WERI-Rb-1 (cell line): ENCODE data around the gene AASDH.
"Not testable (repeated sequence)": the region's sequence is repeated elsewhere in the genome, so short reads cannot be mapped to it uniquely, and the experiment has no call there.

Experiments
- DNase-seq: peaks from one replicate; pipeline ENCODE4 v3.0.0-alpha.2; 2020
- H3K27ac ChIP-seq: fragments of 250-450 bp; sonication (Bioruptor Pico); 2 replicates; pipeline ENCODE4 v1.5.1; 2020; ENCODE audit warnings: mild to moderate bottlenecking, moderate library complexity
- H3K27me3 ChIP-seq: fragments of 250-450 bp; sonication (Bioruptor Pico); 2 replicates; pipeline ENCODE4 v1.5.1; 2021; ENCODE audit warnings: mild to moderate bottlenecking, low read depth, moderate library complexity; ENCODE audit not compliant: insufficient read depth, severe bottlenecking
- H3K36me3 ChIP-seq: fragments of 250-450 bp; sonication (Bioruptor Pico); 2 replicates; pipeline ENCODE4 v1.5.1; 2020; ENCODE audit warnings: mild to moderate bottlenecking, moderate library complexity
- H3K4me3 ChIP-seq: 2 replicates; pipeline ENCODE4 v1.5.1; 2011; ENCODE audit warnings: low read depth, mild to moderate bottlenecking, control low read depth, low read length
- H3K9me3 ChIP-seq: fragments of 250-450 bp; sonication (Bioruptor Pico); 2 replicates; pipeline ENCODE4 v1.5.1; 2021; ENCODE audit warnings: mild to moderate bottlenecking, moderate library complexity; ENCODE audit not compliant: severe bottlenecking
- TF ChIP-seq, protein P1 (sequence below): IDR thresholded peaks from 2 replicates; pipeline ENCODE4 v1.5.1; 2011; ENCODE audit warnings: low read depth, mild to moderate bottlenecking, control low read depth, inconsistent platforms, low read length

The AASDH gene

DNA sequence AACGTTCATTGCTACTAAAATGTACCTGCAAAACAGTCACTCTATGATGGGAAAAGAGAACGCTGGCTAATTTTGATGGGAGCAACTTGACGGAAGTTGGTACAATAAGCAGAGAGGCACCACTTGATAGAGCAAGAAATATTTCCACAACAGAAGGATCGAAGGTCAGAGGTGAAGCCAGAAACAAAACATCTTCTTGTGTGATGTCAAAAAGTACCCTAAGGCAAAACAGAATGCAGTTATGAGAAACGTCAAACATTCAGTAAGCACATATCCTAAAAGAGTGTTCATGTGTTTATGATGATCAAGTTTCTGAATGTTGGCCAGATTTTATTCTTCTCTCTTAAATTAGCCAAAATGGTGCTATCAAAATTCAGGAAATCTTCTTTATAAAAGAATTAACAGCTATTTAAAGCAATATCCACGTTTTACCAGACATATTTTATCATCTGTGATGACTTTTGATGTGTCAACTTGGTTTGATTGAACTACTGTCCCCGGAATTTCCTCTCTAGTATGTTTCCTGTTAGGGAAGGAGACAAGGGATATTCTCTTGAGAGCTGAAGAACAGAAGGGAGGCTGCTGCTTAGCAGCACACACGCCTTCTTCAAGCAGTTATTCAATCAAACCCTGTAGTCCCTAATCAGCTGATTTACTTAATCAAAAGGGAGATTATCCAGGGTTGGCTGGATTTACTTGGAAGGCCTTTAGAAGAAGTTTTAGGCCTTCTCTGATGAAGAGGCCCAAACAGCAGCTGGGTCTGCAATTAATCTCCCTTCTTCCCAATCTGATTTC is 15.7 kb downstream of the AASDH start:
- Histone ChIP-seq H3K4me3 (no peak overlapping the region; the same call in 1 of the 2 replicates), H3K27me3 (no peaks in the 10 kb centered on the region), H3K27ac (peak overlapping the region; percentile 66), H3K36me3 (peaks cover 12% of the 10 kb centered on the region), H3K9me3 (no peaks in the 10 kb centered on the region)
- TF ChIP-seq, protein P1, sequence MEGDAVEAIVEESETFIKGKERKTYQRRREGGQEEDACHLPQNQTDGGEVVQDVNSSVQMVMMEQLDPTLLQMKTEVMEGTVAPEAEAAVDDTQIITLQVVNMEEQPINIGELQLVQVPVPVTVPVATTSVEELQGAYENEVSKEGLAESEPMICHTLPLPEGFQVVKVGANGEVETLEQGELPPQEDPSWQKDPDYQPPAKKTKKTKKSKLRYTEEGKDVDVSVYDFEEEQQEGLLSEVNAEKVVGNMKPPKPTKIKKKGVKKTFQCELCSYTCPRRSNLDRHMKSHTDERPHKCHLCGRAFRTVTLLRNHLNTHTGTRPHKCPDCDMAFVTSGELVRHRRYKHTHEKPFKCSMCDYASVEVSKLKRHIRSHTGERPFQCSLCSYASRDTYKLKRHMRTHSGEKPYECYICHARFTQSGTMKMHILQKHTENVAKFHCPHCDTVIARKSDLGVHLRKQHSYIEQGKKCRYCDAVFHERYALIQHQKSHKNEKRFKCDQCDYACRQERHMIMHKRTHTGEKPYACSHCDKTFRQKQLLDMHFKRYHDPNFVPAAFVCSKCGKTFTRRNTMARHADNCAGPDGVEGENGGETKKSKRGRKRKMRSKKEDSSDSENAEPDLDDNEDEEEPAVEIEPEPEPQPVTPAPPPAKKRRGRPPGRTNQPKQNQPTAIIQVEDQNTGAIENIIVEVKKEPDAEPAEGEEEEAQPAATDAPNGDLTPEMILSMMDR, result no peak
- peak; percentile 71 for DNase-seq

DNA sequence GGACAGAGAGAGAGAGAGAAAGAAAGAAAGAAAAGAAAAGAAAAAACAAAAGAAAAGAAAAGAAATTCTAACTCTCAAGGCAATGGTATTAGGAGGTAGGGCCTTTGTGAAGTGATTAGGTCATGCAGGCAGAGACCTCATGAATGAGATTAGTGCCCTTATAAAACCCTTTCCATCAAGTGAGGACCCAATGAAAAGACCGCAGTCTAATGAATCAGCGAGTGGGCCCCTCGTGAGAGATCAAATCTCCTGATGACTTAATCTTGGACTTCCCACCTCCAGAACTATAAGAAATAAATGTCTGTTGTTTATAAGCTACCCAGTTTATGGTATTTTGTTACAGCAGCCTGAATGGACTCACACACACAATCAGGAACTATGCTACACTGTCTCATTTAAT is 16.9 kb downstream of the AASDH start:
- H3K4me3 ChIP-seq, result no peak overlapping the region
- TF ChIP-seq, protein P1, result no peak
- no peaks in the 10 kb centered on the region for H3K9me3 ChIP-seq
- H3K27ac ChIP-seq, result peak overlapping the region; percentile 67
- no peaks in the 10 kb centered on the region for H3K27me3 ChIP-seq
- peaks cover 12% of the 10 kb centered on the region for H3K36me3 ChIP-seq
- DNase-seq, result peak; percentile 31

DNA sequence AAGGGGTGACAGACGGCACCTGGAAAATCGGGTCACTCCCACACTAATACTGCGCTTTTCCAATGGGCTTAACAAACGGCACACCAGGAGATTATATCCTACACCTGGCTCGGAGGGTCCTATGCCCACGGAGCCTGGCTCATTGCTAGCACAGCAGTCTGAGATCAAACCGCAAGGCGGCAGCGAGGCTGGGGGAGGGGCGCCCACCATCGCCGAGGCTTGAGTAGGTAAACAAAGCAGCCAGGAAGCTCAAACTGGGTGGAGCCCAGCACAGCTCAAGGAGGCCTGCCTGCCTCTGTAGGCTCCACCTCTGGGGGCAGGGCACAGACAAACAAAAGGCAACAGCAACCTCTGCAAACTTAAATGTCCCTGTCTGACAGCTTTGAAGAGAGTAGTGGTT is 24.3 kb downstream of the AASDH start:
- not testable (repeated sequence) for DNase-seq, H3K36me3 ChIP-seq, H3K4me3 ChIP-seq

DNA sequence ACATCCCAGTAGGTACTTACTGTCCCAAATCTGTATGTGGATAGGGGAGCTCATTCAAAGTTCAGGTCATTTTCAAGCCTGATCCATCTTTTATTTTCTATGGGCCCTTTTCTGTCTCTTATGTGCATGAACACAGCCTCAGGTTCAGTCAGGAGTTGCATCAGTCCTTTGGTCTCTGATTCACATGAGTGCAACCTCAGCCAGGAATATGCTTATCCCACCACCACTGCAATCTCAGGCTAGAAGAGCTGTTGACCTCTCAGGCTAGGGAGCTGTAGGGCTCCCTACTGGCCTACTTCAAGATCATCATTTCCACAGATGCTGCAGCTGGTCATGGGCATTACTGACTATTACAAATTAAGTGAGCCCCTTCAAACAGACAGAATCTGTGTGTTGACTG is 27.2 kb downstream of the AASDH start:
- Histone ChIP-seq H3K9me3 (peaks cover 7% of the 10 kb centered on the region), H3K27me3 (no peaks in the 10 kb centered on the region), H3K27ac (no peak overlapping the region), H3K4me3 (no peak overlapping the region), H3K36me3 (no peaks in the 10 kb centered on the region)
- no peak for DNase-seq
- TF ChIP-seq, protein P1, result no peak

More for the DNA sequence above, 24.3 kb downstream of the AASDH start:
- H3K9me3 ChIP-seq, H3K27me3 ChIP-seq, H3K27ac ChIP-seq: not testable (repeated sequence)

DNA sequence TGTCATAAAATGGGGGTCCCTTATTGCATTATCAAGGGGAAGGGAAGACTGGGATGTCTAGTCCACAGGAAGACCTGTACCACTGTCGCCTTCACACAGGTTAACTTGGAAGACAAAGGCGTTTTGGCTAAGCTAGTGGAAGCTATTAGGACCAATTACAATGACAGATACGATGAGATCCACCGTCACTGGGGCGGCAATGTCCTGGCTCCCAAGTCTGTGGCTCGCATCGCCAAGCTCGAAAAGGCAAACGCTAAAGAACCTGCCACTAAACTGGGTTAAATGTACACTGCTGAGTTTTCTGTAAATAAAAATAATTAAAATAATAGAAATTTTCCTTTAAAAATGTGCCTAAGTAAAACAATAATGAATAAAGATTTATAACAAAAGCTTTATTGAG is 30.6 kb downstream of the AASDH start:
- Histone ChIP-seq H3K9me3 (no peaks in the 10 kb centered on the region), H3K36me3 (no peaks in the 10 kb centered on the region), H3K27ac (no peak overlapping the region), H3K27me3 (no peaks in the 10 kb centered on the region), H3K4me3 (no peak overlapping the region)
- TF ChIP-seq, protein P1, result no peak
- no peak for DNase-seq

DNA sequence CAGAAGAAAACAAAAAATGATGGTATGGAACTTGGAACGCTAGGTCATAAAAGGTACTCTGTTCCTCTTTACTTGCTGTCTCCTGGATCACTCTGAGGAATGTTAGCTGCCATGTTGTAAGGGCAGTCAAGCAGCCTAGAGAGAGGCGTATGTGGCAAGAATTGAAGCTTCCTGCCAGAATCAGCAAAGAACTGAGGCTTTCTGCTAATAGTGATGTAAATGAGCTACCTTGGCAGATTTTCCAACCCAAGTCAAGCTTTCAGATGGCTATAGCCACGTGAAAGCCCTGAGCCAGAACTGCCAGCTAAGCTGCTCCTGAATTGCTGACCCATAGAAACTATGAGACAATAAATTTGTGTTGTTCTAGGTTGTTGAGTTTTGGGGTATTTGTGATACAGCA is 38.7 kb downstream of the AASDH start:
- TF ChIP-seq, protein P1, result no peak
- H3K27me3 ChIP-seq, result no peaks in the 10 kb centered on the region
- DNase-seq, result no peak
- peaks cover 4% of the 10 kb centered on the region for H3K36me3 ChIP-seq
- no peak overlapping the region for H3K4me3 ChIP-seq
- H3K27ac ChIP-seq, result no peak overlapping the region
- no peaks in the 10 kb centered on the region for H3K9me3 ChIP-seq
